Panc1 (cell line): Measurements from ENCODE around the gene SDS. TPM values are rescaled to one million over a fixed set of nuclear protein-coding genes. Genes with fewer than 3 reads are reported as not detected.

ENCODE experiments used
- ATAC-seq: fragments of 200-7000 bp; cut with Tn5 transposase; 2 replicates; pipeline ENCODE4 v1.9.1; 2020; ENCODE audit warnings: mild to moderate bottlenecking, moderate library complexity
- BruUV-seq: library from RNA; stranded (reverse); fragments of 400-500 nt; replicated peaks from 2 replicates; lab custom pipeline; 2021; lab: Mats Ljungman, UMichigan
- CTCF ChIA-PET: fragments of 300-600 bp; sonication (Branson Sonifier 250); formaldehyde crosslinking; loops from one replicate; lab custom pipeline; 2022; ENCODE audit warnings: antibody characterized with exemption; lab: Charles Lee
- POLR2A ChIA-PET: fragments of 300-600 bp; sonication (Branson Sonifier 250); formaldehyde crosslinking; loops from one replicate; lab custom pipeline; 2022; ENCODE audit warnings: antibody characterized with exemption; lab: Charles Lee
- DNase-seq: peaks from one replicate; pipeline ENCODE4 v3.0.0-alpha.2; 2010; ENCODE audit warnings: low read depth, low spot score
- H3K27ac ChIP-seq: 2 replicates; pipeline ENCODE4 v1.5.1; 2011; ENCODE audit warnings: mild to moderate bottlenecking, low read length, inconsistent platforms
- H3K27me3 ChIP-seq: fragments of 200-500 bp; sonication (Bioruptor generic); 2 replicates; pipeline ENCODE4 v1.6.0; 2014; ENCODE audit warnings: low read length, inconsistent platforms; ENCODE audit not compliant: control insufficient read depth, insufficient read depth
- H3K36me3 ChIP-seq: fragments of 200-500 bp; sonication (Bioruptor generic); 2 replicates; pipeline ENCODE4 v1.5.1; 2014; ENCODE audit warnings: inconsistent platforms, mild to moderate bottlenecking, low read length, moderate library complexity; ENCODE audit not compliant: control insufficient read depth, insufficient read depth
- H3K4me1 ChIP-seq: 2 replicates; pipeline ENCODE4 v1.5.1; 2011; ENCODE audit warnings: inconsistent platforms, mild to moderate bottlenecking, low read length, moderate library complexity; ENCODE audit not compliant: control insufficient read depth, insufficient read depth
- H3K4me3 ChIP-seq, 2 experiments: 2 replicates each; pipeline ENCODE4 v1.5.1; 2011 to 2012; ENCODE audit warnings: low read depth in 2 of 2, low read length in 2 of 2, mild to moderate bottlenecking in 2 of 2, inconsistent platforms in 1 of 2, moderate library complexity in 1 of 2
- H3K9me3 ChIP-seq: fragments of 200-500 bp; sonication (Bioruptor generic); 2 replicates; pipeline ENCODE4 v1.5.1; 2014; ENCODE audit warnings: low read depth, mild to moderate bottlenecking, inconsistent platforms, low read length, moderate library complexity; ENCODE audit not compliant: control insufficient read depth, insufficient read depth
- CTCF ChIP-seq: fragments of 450-650 bp; IDR thresholded peaks from 2 replicates; pipeline ENCODE4 v1.5.1; 2017; ENCODE audit warnings: mild to moderate bottlenecking
- POLR2AphosphoS5 ChIP-seq: IDR thresholded peaks from 2 replicates; pipeline ENCODE4 v1.6.1; 2012; ENCODE audit warnings: mild to moderate bottlenecking, low read depth, low read length, moderate library complexity
- REST ChIP-seq, 2 experiments: IDR thresholded peaks; 2 replicates each; pipeline ENCODE4 v1.6.1; 2011 to 2012; ENCODE audit warnings: low read depth in 2 of 2, control low read depth in 1 of 2, low read length in 1 of 2, mild to moderate bottlenecking in 1 of 2, moderate library complexity in 1 of 2; ENCODE audit not compliant: insufficient read depth in 1 of 2
- SIN3A ChIP-seq: IDR thresholded peaks from 2 replicates; pipeline ENCODE4 v1.6.1; 2012; ENCODE audit warnings: low read depth, mild to moderate bottlenecking, low read length, moderate library complexity, borderline replicate concordance; ENCODE audit not compliant: insufficient read depth
- TCF7L2 ChIP-seq: IDR thresholded peaks from 2 replicates; pipeline ENCODE4 v1.6.1; 2011; ENCODE audit warnings: mild to moderate bottlenecking, low read depth, low read length, inconsistent platforms
- in situ Hi-C: cut with HindIII; loops from 2 replicates; pipeline ENCODE4 v1.10.0; 2016; ENCODE audit warnings: low sequenced_read_pairs, low pct_unique_long_range_greater_than_20kb
- intact Hi-C: fragments of 100-400 bp; cut with micrococcal nuclease; formaldehyde crosslinking; loops from one replicate; pipeline ENCODE4 v1.10.0; 2022; ENCODE audit not compliant: unreplicated experiment
- total RNA-seq: library from RNA; stranded (reverse); gene quantifications from one replicate; pipeline ENCODE4 v1.2.1, GENCODE V29; 2021; ENCODE audit not compliant: unreplicated experiment

Gene SDS
- total RNA-seq, 1 experiment from 2014 or later = 0.15 TPM

- ChIA-PET CTCF (interaction anchor here (0.6 kb wide), 1 partner anchor 12 kb away, joined by 6 read pairs; no protein-coding TSS in a partner anchor), POLR2A (no interaction called here)
- DNase-seq (no peak), ATAC-seq (no peak)
- no peaks in the 10 kb centered on the region for H3K36me3 ChIP-seq
- intact Hi-C loops (no loop called here), in situ Hi-C loops (no loop called here)
- TF ChIP-seq SIN3A (no peak), REST (IDR thresholded peaks at IDR 0.05; ENCODE audit: insufficient read depth in 1 of 2, low read depth in 2 of 2, low read length in 1 of 2) (no peak), POLR2AphosphoS5 (no peak), TCF7L2 (no peak), CTCF (no peak)
- no peaks in the 10 kb centered on the region for H3K27me3 ChIP-seq
- BruUV-seq = no TSS peak
- no peaks in the 10 kb centered on the region for H3K9me3 ChIP-seq
- H3K27ac ChIP-seq = no peak overlapping the region
- no peaks in the 10 kb centered on the region for H3K4me1 ChIP-seq
- H3K4me3 ChIP-seq = no peak overlapping the region
These were observed 32.6 kb downstream of the SDS start for GRCh38 chr12:113370923-113371682.

- CTCF ChIA-PET = no interaction called here
- no TSS peak for BruUV-seq
- intact Hi-C loops = no loop called here
These were observed 34.2 kb downstream of the SDS start for GRCh38 chr12:113369391-113369985.

More at GRCh38 chr12:113369391-113369985, 34.2 kb downstream of the SDS start:
- Histone ChIP-seq H3K4me3 (no peak overlapping the region), H3K36me3 (no peaks in the 10 kb centered on the region), H3K9me3 (no peaks in the 10 kb centered on the region), H3K4me1 (no peaks in the 10 kb centered on the region), H3K27me3 (no peaks in the 10 kb centered on the region), H3K27ac (no peak overlapping the region)
- in situ Hi-C loops = no loop called here
- DNase-seq = no peak
- POLR2A ChIA-PET = no interaction called here
- ATAC-seq = no peak
- TF ChIP-seq TCF7L2 = no peak
- TF ChIP-seq REST (IDR thresholded peaks at IDR 0.05; ENCODE audit: insufficient read depth in 1 of 2, low read depth in 2 of 2, low read length in 1 of 2) = no peak
- no peak for TF ChIP-seq CTCF
- TF ChIP-seq SIN3A = no peak
- TF ChIP-seq POLR2AphosphoS5 = no peak
